ENCODE data around the gene PRKCH. TPM values are rescaled to one million over a fixed set of nuclear protein-coding genes. Genes with fewer than 3 reads are reported as not detected.

The PRKCH gene
- total and polyA plus RNA-seq, 10 of the 15 experiments (the other 5 are each of a cell fraction or from before 2014, with no cell fraction given): 10.7 to 140 (median 33.2) TPM

DNA sequence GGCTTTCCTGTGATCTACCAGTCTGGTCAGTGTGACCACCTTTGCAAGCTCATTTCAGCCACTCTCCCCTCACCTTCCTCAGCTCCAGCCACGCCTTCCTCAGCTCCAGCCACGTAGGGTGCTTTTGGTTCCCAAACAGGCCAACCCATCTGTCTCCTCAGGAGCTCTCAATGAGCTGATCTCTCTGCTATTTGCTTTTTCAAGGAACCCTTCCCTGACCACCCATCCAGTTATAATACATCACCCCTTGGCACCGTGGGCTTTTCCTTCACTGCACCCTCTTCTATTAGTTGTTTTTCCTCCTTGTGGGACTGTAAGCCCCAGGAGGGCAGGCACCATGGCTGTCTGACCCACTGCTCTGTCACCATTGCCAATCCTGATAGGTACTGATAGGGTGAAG, 2.3 kb upstream of the PRKCH start (continued):
- TF ChIP-seq PRDM15 (CRISPR knock-in tag; IDR thresholded peaks at IDR 0.05) (no peak), SIX5 (IDR thresholded peaks at IDR 0.05; ENCODE audit: low read depth, low read length, severe bottlenecking) (no peak), YBX1 (IDR thresholded peaks at IDR 0.05) (no peak), STAT1 (conservative IDR thresholded peaks at IDR 0.05) (no peak), CREM (IDR thresholded peaks at IDR 0.05; ENCODE audit: low read depth) (no peak), NFYB (IDR thresholded peaks at IDR 0.05; ENCODE audit: insufficient read depth, low read depth, low read length) (no peak), DPF2 (IDR thresholded peaks at IDR 0.05) (no peak), MXI1 (IDR thresholded peaks at IDR 0.05; ENCODE audit: low read depth, low read length) (no peak), RAD21 (IDR thresholded peaks at IDR 0.05; ENCODE audit: insufficient read depth, low read depth, low read length) (no peak), IKZF2 (IDR thresholded peaks at IDR 0.05) (no peak), SMAD1 (IDR thresholded peaks at IDR 0.05; ENCODE audit: low read depth, partially characterized antibody) (no peak), NR2C1 (IDR thresholded peaks at IDR 0.05) (no peak)
- TF ChIP-seq, protein P1, sequence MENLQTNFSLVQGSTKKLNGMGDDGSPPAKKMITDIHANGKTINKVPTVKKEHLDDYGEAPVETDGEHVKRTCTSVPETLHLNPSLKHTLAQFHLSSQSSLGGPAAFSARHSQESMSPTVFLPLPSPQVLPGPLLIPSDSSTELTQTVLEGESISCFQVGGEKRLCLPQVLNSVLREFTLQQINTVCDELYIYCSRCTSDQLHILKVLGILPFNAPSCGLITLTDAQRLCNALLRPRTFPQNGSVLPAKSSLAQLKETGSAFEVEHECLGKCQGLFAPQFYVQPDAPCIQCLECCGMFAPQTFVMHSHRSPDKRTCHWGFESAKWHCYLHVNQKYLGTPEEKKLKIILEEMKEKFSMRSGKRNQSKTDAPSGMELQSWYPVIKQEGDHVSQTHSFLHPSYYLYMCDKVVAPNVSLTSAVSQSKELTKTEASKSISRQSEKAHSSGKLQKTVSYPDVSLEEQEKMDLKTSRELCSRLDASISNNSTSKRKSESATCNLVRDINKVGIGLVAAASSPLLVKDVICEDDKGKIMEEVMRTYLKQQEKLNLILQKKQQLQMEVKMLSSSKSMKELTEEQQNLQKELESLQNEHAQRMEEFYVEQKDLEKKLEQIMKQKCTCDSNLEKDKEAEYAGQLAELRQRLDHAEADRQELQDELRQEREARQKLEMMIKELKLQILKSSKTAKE (IDR thresholded peaks at IDR 0.05; ENCODE audit: low read depth, poor library complexity, severe bottlenecking): no peak

All from GM12878 (cell line).